HG03159 (cell line): Measurements from ENCODE around the gene FMOD.

Experiments
- ATAC-seq: cut with Tn5 transposase; IDR thresholded peaks from one replicate; pipeline ENCODE4 v1.9.1; 2021; ENCODE audit warnings: mild to moderate bottlenecking, moderate library complexity; ENCODE audit not compliant: unreplicated experiment

Gene FMOD

GRCh38 chr1:203351037-203351625 is at the start of gene FMOD:
Gene FMOD (minus strand): TSS chr1:203351122. CDS start chr1:203348270, 2,852 bp downstream.
- no peak for ATAC-seq

- no peak for ATAC-seq
These were observed 45.8 kb upstream of the FMOD start for GRCh38 chr1:203396595-203397194.

GRCh38 chr1:203395751-203396150 is 44.8 kb upstream of the FMOD start:
- ATAC-seq: no peak

- ATAC-seq: no peak
These were observed 39.4 kb upstream of the FMOD start for GRCh38 chr1:203390298-203390697.

GRCh38 chr1:203388683-203389082 is 37.8 kb upstream of the FMOD start:
- no peak for ATAC-seq

- no peak for ATAC-seq
These were observed 31.1 kb upstream of the FMOD start for GRCh38 chr1:203382026-203382425.

GRCh38 chr1:203381151-203381751 is 30.3 kb upstream of the FMOD start:
- peak; percentile 48 for ATAC-seq

- no peak for ATAC-seq
These were observed 29.7 kb upstream of the FMOD start for GRCh38 chr1:203380420-203381150.

- ATAC-seq: no peak
These were observed 28.9 kb upstream of the FMOD start for GRCh38 chr1:203379825-203380224.

GRCh38 chr1:203378556-203379245 is 27.8 kb upstream of the FMOD start:
- ATAC-seq: no peak

- no peak for ATAC-seq
These were observed 23.1 kb upstream of the FMOD start for GRCh38 chr1:203373991-203374390.

GRCh38 chr1:203373002-203373401 is 22.1 kb upstream of the FMOD start:
- no peak for ATAC-seq

- no peak for ATAC-seq
These were observed 20.4 kb upstream of the FMOD start for GRCh38 chr1:203371288-203371687.

- ATAC-seq: no peak
These were observed 18.7 kb upstream of the FMOD start for GRCh38 chr1:203369666-203370065.

GRCh38 chr1:203368624-203369451 is 17.9 kb upstream of the FMOD start:
- ATAC-seq: no peak

- no peak for ATAC-seq
These were observed 16.1 kb upstream of the FMOD start for GRCh38 chr1:203367057-203367456.

GRCh38 chr1:203366476-203366875 is 15.6 kb upstream of the FMOD start:
- no peak for ATAC-seq

GRCh38 chr1:203364806-203365205 is 13.9 kb upstream of the FMOD start:
- no peak for ATAC-seq

GRCh38 chr1:203364094-203364801 is 13.3 kb upstream of the FMOD start:
- ATAC-seq: no peak

GRCh38 chr1:203362720-203363025 is 11.8 kb upstream of the FMOD start:
- no peak for ATAC-seq
